Body of pancreas (tissue), 4 donors: Measurements from ENCODE around the gene ZMYND15. TPM values are rescaled to one million over a fixed set of nuclear protein-coding genes. Genes with fewer than 3 reads are reported as not detected.

ENCODE experiments used
- ATAC-seq: fragments of 150-250 bp; one replicate; pipeline ENCODE4 v1.9.1; 2016
- DNase-seq, 4 donors: peaks; one replicate each; pipeline ENCODE4 v3.0.0-alpha.2; 2019
- H3K27ac ChIP-seq, 4 donors: fragments of 200-600 bp; sonication (generic); 1 replicate in 3 of 4; 2 replicates in 1 of 4; pipeline versions ENCODE4 v1.5.1 to v1.6.1; 2016 to 2019; ENCODE audit warnings: mild to moderate bottlenecking in 1 of 4, mixed read lengths in 1 of 4, moderate library complexity in 1 of 4
- H3K27me3 ChIP-seq, 2 donors: fragments of 200-600 bp; sonication (generic); one replicate each; pipeline ENCODE4 v1.6.0; 2016; ENCODE audit warnings: mild to moderate bottlenecking in 1 of 2
- H3K36me3 ChIP-seq, 2 donors: fragments of 200-600 bp; sonication (generic); replicated peaks in 1 of 2; 2 replicates each; pipeline ENCODE4 v1.5.1; 2016; ENCODE audit warnings: low read depth in 2 of 2; ENCODE audit not compliant: insufficient read depth in 1 of 2
- H3K4me1 ChIP-seq: fragments of 200-600 bp; sonication (generic); one replicate; pipeline ENCODE4 v1.6.0; 2016
- H3K4me3 ChIP-seq, 2 donors: fragments of 200-600 bp; sonication (generic); 1 replicate in 1 of 2; 2 replicates in 1 of 2; pipeline ENCODE4 v1.5.1; 2016 to 2019
- H3K9me3 ChIP-seq, 3 donors: fragments of 200-600 bp; sonication (generic); 1 replicate in 2 of 3; 2 replicates in 1 of 3; pipeline ENCODE4 v1.5.1; 2016
- POLR2A ChIP-seq, 3 donors: fragments of 450-650 bp; IDR thresholded peaks; one replicate each; pipeline ENCODE4 v1.6.1; 2016; ENCODE audit warnings: antibody characterized with exemption in 3 of 3, mild to moderate bottlenecking in 2 of 3
- WGBS, 2 donors: methylation state at CpG; one replicate each; pipeline ENCODE4 v1.1.5; 2017; 5-methylcytosine and 5-hydroxymethylcytosine counted together
- intact Hi-C: fragments of 100-400 bp; cut with DNase I; formaldehyde crosslinking; loops from one replicate; pipeline ENCODE4 v1.15.1; 2023
- total RNA-seq, 2 donors: library from RNA; depleted of rRNA; stranded (reverse); fragments of >200 nt; gene quantifications; one replicate each; pipeline ENCODE4 v1.1.0, GENCODE V29; 2016
- TF ChIP-seq, protein P1 (sequence below), 7 experiments: fragments of 450-650 bp in 4 of 7; fragments of 200-600 bp in 3 of 7; sonication (generic) in 3 of 7; IDR thresholded peaks; one replicate each; pipeline ENCODE4 v1.5.1; 2016 to 2019; ENCODE audit warnings: antibody characterized with exemption in 7 of 7

ZMYND15 gene
- total RNA-seq, 2 donors from 2014 or later: 0.52 to 2.3 TPM

DNA sequence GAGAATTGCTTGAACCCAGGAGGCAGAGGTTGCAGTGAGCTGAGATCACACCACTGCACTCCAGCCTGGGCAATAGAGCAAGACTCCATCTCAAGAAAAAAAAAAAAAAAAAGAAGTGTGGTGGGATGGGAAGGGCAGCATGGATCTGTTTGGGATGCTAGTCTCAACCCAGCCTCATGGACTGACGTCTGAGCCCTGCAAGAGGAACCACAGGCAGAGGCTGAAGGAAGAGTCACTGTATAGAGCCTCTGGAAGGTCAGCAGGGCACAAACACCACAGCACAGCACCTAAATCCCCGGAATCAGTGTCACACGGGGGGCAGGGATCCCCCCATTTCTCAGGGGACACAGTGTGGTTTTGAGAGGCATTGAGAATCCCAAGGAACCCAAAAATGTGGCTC lies 11.0 kb downstream of the ZMYND15 start:
- 29% methylated on average over 3 of the region's 3 CpGs for WGBS, 2 donors
- H3K27me3 ChIP-seq: peaks cover 0 to 10% of the 10 kb centered on the region in 2 donors

DNA sequence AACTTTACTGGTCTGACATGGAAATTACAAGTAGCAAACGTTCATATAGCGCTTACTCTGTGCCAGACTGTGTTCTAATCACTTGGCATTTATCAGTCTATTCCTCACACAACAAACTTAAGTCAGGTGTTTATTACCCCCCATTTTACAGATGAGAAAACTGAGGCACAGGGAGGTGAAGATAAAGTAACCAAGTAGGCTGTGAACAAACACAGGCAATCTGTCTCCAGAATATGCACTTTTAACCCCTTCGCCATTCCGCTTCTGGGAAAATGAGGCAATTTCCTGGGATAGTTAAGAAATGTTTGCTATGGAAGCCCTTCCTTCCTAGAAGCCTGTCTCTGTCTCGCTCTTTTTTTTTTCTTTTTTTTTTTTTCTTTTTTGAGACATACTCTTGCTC lies 12.3 kb downstream of the ZMYND15 start:
- 51 to 70% methylated on average over 5 of the region's 5 CpGs for WGBS, 2 donors
- Histone ChIP-seq H3K36me3 (no peaks in the 10 kb centered on the region), H3K4me1 (no peaks in the 10 kb centered on the region), H3K4me3 (no peak overlapping the region), H3K27ac (no peak overlapping the region), H3K9me3 (no peaks in the 10 kb centered on the region), H3K27me3 (peaks cover 0 to 7% of the 10 kb centered on the region in 2 donors)
- ATAC-seq (no peak), DNase-seq (no peak)
- TF ChIP-seq, protein P1, sequence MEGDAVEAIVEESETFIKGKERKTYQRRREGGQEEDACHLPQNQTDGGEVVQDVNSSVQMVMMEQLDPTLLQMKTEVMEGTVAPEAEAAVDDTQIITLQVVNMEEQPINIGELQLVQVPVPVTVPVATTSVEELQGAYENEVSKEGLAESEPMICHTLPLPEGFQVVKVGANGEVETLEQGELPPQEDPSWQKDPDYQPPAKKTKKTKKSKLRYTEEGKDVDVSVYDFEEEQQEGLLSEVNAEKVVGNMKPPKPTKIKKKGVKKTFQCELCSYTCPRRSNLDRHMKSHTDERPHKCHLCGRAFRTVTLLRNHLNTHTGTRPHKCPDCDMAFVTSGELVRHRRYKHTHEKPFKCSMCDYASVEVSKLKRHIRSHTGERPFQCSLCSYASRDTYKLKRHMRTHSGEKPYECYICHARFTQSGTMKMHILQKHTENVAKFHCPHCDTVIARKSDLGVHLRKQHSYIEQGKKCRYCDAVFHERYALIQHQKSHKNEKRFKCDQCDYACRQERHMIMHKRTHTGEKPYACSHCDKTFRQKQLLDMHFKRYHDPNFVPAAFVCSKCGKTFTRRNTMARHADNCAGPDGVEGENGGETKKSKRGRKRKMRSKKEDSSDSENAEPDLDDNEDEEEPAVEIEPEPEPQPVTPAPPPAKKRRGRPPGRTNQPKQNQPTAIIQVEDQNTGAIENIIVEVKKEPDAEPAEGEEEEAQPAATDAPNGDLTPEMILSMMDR (IDR thresholded peaks at IDR 0.05): no peak
- TF ChIP-seq POLR2A (IDR thresholded peaks at IDR 0.05): no peak
- intact Hi-C loops: no loop called here

More for the DNA sequence above, 11.0 kb downstream of the ZMYND15 start:
- no peak for DNase-seq
- Histone ChIP-seq H3K36me3 (no peaks in the 10 kb centered on the region), H3K9me3 (no peaks in the 10 kb centered on the region), H3K27ac (no peak overlapping the region), H3K4me1 (no peaks in the 10 kb centered on the region), H3K4me3 (no peak overlapping the region)
- TF ChIP-seq POLR2A (IDR thresholded peaks at IDR 0.05): no peak
- TF ChIP-seq, protein P1 (IDR thresholded peaks at IDR 0.05): no peak
- ATAC-seq: no peak
- intact Hi-C loops: no loop called here

DNA sequence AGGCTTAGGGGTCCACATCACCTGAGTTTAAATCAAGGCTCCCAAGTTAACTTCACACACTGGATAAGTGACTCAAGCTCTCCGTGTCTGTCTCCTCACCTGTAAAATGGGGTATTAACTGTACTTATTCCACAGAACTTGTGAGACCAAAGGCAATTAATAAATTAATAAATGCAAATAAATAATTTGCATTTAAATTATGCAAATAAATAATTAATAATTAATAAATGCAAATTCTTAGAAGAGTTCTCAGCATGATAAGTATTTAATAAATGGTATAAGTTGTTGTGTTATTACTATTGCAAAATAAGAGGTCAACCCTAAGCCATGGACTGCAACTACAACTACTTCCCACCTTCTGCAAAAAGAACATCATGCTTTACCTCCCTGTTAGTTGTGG lies 13.8 kb downstream of the ZMYND15 start:
- WGBS, 2 donors: 68 to 69% methylated on average over 1 of the region's 1 CpG
- Histone ChIP-seq H3K36me3 (no peaks in the 10 kb centered on the region), H3K9me3 (no peaks in the 10 kb centered on the region), H3K27me3 (peaks cover 0 to 7% of the 10 kb centered on the region in 2 donors), H3K4me1 (no peaks in the 10 kb centered on the region), H3K4me3 (no peak overlapping the region), H3K27ac (no peak overlapping the region)
- ATAC-seq (no peak), DNase-seq (no peak)
- intact Hi-C loops: no loop called here
- no peak for TF ChIP-seq POLR2A (IDR thresholded peaks at IDR 0.05)
- TF ChIP-seq, protein P1 (IDR thresholded peaks at IDR 0.05): no peak

DNA sequence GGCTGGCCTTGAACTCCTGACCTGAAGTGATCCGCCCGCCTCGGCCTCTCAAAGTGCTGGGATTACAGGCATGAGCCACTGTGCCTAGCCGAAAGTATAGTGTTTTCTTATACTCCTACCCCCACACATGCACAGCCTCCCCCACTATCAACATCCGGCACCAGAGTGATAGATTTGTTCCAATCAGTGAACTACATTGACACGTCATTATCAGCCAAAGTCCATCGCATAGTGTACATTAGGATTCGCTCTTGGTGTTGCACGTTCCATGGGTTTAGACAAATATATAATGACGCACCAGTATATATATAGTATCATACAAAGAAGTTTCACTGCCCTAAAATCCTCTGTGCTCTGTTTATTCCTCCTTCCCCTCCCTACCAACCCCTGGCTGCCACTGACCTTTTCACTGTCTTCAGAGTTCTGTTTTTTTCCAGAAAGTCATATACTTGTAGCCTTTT lies 20.2 kb downstream of the ZMYND15 start:
- H3K9me3 ChIP-seq: no peaks in the 10 kb centered on the region
- TF ChIP-seq POLR2A (IDR thresholded peaks at IDR 0.05): no peak
- TF ChIP-seq, protein P1 (IDR thresholded peaks at IDR 0.05): no peak
- intact Hi-C loops: no loop called here
- H3K27ac ChIP-seq: no peak overlapping the region
- H3K27me3 ChIP-seq: no peaks in the 10 kb centered on the region
- H3K36me3 ChIP-seq: no peaks in the 10 kb centered on the region
- H3K4me1 ChIP-seq: no peaks in the 10 kb centered on the region
- ATAC-seq (no peak), DNase-seq (no peak)
- 50 to 51% methylated on average over 10 of the region's 10 CpGs for WGBS, 2 donors
- no peak overlapping the region for H3K4me3 ChIP-seq

DNA sequence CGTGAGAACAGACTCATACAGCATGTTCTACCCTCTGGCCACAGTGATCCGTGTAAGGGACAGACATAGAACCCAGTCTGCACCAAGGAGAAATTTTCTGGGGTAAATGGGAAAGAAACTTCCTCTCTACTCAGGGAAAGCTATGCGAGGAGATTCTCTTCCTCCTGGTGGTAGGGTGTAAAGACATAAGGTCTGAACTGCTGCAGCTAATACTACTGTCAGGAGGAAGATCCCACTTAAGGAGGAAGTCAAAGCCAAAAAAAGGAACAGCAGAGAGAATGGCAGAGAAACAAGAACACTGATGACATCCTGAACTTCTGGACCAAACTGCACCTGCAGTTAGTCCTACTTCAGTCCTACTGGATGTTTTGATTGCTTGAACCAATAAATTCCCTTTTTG lies 25.0 kb downstream of the ZMYND15 start:
- DNase-seq (no peak), ATAC-seq (no peak)
- intact Hi-C loops: no loop called here
- no peak overlapping the region for H3K4me3 ChIP-seq
- no peaks in the 10 kb centered on the region for H3K9me3 ChIP-seq
- no peaks in the 10 kb centered on the region for H3K4me1 ChIP-seq
- H3K27me3 ChIP-seq: no peaks in the 10 kb centered on the region
- 50 to 61% methylated on average over 3 of the region's 3 CpGs for WGBS, 2 donors
- H3K27ac ChIP-seq: peak overlapping the region in 1 of 4 donors; percentile 71
- H3K36me3 ChIP-seq: no peaks in the 10 kb centered on the region
- TF ChIP-seq POLR2A (IDR thresholded peaks at IDR 0.05): peak in 1 of 3 donors; percentile 32
- TF ChIP-seq, protein P1 (IDR thresholded peaks at IDR 0.05): no peak
